Upper lobe of left lung (tissue), 4 donors: ENCODE results near the gene CRKL.

Experiments used
- CTCF ChIP-seq, 6 experiments: fragments of 450-650 bp in 4 of 6; fragments of 200-600 bp in 2 of 6; sonication (generic) in 2 of 6; IDR thresholded peaks; one replicate each; pipeline ENCODE4 v1.5.1; 2016 to 2019; ENCODE audit warnings: antibody characterized with exemption in 6 of 6
- EP300 ChIP-seq, 4 donors: sonication (generic); formaldehyde crosslinking; IDR thresholded peaks; one replicate each; pipeline ENCODE4 v1.5.1; 2017; ENCODE audit warnings: antibody characterized with exemption in 4 of 4, control low read depth in 2 of 4
- POLR2A ChIP-seq, 4 donors: fragments of 450-650 bp; IDR thresholded peaks; one replicate each; pipeline ENCODE4 v1.5.1; 2016 to 2017; ENCODE audit warnings: antibody characterized with exemption in 4 of 4, mild to moderate bottlenecking in 2 of 4

GRCh38 chr22:20869234-20869633 is 48.0 kb upstream of the CRKL start:
- TF ChIP-seq CTCF (IDR thresholded peaks at IDR 0.05), result no peak
- TF ChIP-seq EP300 (IDR thresholded peaks at IDR 0.05), result no peak
- TF ChIP-seq POLR2A (IDR thresholded peaks at IDR 0.05), result no peak
